Hepatocyte (in vitro differentiated cells): ENCODE measurements around the gene OMA1. TPM values are rescaled to one million over a fixed set of nuclear protein-coding genes. Genes with fewer than 3 reads are reported as not detected.

Experiments used
- DNase-seq: peaks from one replicate; pipeline ENCODE4 v3.0.0-alpha.2; 2016; ENCODE audit warnings: low spot score
- H2AFZ ChIP-seq: fragments of 200-600 bp; sonication (generic); 2 replicates; pipeline ENCODE4 v1.6.0; 2016; ENCODE audit warnings: antibody characterized with exemption, mild to moderate bottlenecking
- H3K27ac ChIP-seq: fragments of 200-600 bp; sonication (generic); 2 replicates; pipeline ENCODE4 v1.5.1; 2016; ENCODE audit warnings: mild to moderate bottlenecking
- H3K27me3 ChIP-seq: fragments of 200-600 bp; sonication (generic); 2 replicates; pipeline ENCODE4 v1.6.1; 2016
- H3K36me3 ChIP-seq: fragments of 200-600 bp; sonication (generic); replicated peaks from 2 replicates; pipeline ENCODE4 v1.5.1; 2016; ENCODE audit warnings: low read depth; ENCODE audit not compliant: insufficient read depth
- H3K4me1 ChIP-seq: fragments of 200-600 bp; sonication (generic); 2 replicates; pipeline ENCODE4 v1.5.1; 2016; ENCODE audit warnings: mild to moderate bottlenecking, moderate library complexity; ENCODE audit not compliant: insufficient read depth
- H3K4me2 ChIP-seq: fragments of 200-600 bp; sonication (generic); 2 replicates; pipeline ENCODE4 v1.6.0; 2016
- H3K4me3 ChIP-seq: fragments of 200-600 bp; sonication (generic); 2 replicates; pipeline ENCODE4 v1.5.1; 2016; ENCODE audit warnings: mild to moderate bottlenecking
- H3K79me2 ChIP-seq: fragments of 200-600 bp; sonication (generic); 2 replicates; pipeline ENCODE4 v1.6.0; 2017; ENCODE audit warnings: mild to moderate bottlenecking
- H3K9me2 ChIP-seq: fragments of 200-600 bp; sonication (generic); replicated peaks from 2 replicates; pipeline ENCODE4 v1.6.0; 2017; ENCODE audit warnings: mild to moderate bottlenecking; ENCODE audit not compliant: insufficient read depth
- H3K9me3 ChIP-seq: fragments of 200-600 bp; sonication (generic); 2 replicates; pipeline ENCODE4 v1.5.1; 2016; ENCODE audit warnings: low read depth, mild to moderate bottlenecking
- H4K20me1 ChIP-seq: fragments of 200-600 bp; sonication (generic); 2 replicates; pipeline ENCODE4 v1.6.0; 2016; ENCODE audit warnings: mild to moderate bottlenecking; ENCODE audit not compliant: insufficient read depth, poor library complexity, severe bottlenecking
- CTCF ChIP-seq: fragments of 200-600 bp; sonication (generic); IDR thresholded peaks from 2 replicates; pipeline ENCODE4 v1.5.1; 2016; ENCODE audit warnings: antibody characterized with exemption, mild to moderate bottlenecking; ENCODE audit not compliant: poor library complexity
- EZH2 ChIP-seq: fragments of 200-600 bp; sonication (generic); IDR thresholded peaks from 2 replicates; pipeline ENCODE4 v1.6.1; 2016; ENCODE audit warnings: antibody characterized with exemption, mild to moderate bottlenecking, borderline replicate concordance
- EZH2phosphoT487 ChIP-seq: fragments of 200-600 bp; sonication (generic); IDR thresholded peaks from one replicate; pipeline ENCODE4 v1.6.1; 2018; ENCODE audit warnings: antibody characterized with exemption, mild to moderate bottlenecking, low read depth, moderate library complexity; ENCODE audit not compliant: unreplicated experiment, severe bottlenecking
- WGBS: methylation state at CpG from one replicate; pipeline ENCODE4 v1.1.6; 2016; ENCODE audit warnings: low lambda C conversion rate; ENCODE audit errors: missing lambda C conversion rate; 5-methylcytosine and 5-hydroxymethylcytosine counted together
- polyA plus RNA-seq: library from polyadenylated mRNA; unstranded; fragments of >200 nt; fragmentation: Nextera tagmentation; extraction: Ambion mirVana; gene quantifications from 2 replicates; pipeline ENCODE4 v1.2.1, GENCODE V29; 2016
- total RNA-seq: library from RNA; depleted of rRNA; stranded (reverse); fragments of >200 nt; gene quantifications from 2 replicates; pipeline ENCODE4 v1.2.3, GENCODE V29; 2014

OMA1 gene
- total and polyA plus RNA-seq, 2 experiments from 2014 or later: 19.7 to 36.0 TPM

GRCh38 chr1:58476179-58476578 lies 70.3 kb downstream of the OMA1 start:
- TF ChIP-seq CTCF (no peak), EZH2phosphoT487 (no peak), EZH2 (no peak)
- Histone ChIP-seq H3K27ac (no peak overlapping the region), H3K36me3 (no peaks in the 10 kb centered on the region), H3K4me2 (no peak overlapping the region), H3K4me3 (no peak overlapping the region), H3K9me2 (no peaks in the 10 kb centered on the region), H3K27me3 (no peaks in the 10 kb centered on the region), H3K79me2 (no peaks in the 10 kb centered on the region), H3K9me3 (no peaks in the 10 kb centered on the region), H3K4me1 (no peaks in the 10 kb centered on the region), H4K20me1 (no peaks in the 10 kb centered on the region), H2AFZ (no peak overlapping the region)
- 84% methylated on average over 3 of the region's 3 CpGs for WGBS
- DNase-seq: no peak

GRCh38 chr1:58469476-58469875 lies 77.0 kb downstream of the OMA1 start:
- Histone ChIP-seq H3K9me2 (no peaks in the 10 kb centered on the region), H4K20me1 (no peaks in the 10 kb centered on the region), H3K27ac (no peak overlapping the region), H3K27me3 (no peaks in the 10 kb centered on the region), H2AFZ (no peak overlapping the region), H3K4me2 (no peak overlapping the region), H3K4me1 (no peaks in the 10 kb centered on the region), H3K9me3 (no peaks in the 10 kb centered on the region), H3K4me3 (no peak overlapping the region), H3K79me2 (no peaks in the 10 kb centered on the region), H3K36me3 (no peaks in the 10 kb centered on the region)
- no peak for DNase-seq
- 69% methylated on average over 3 of the region's 3 CpGs for WGBS
- TF ChIP-seq EZH2 (no peak), CTCF (no peak), EZH2phosphoT487 (no peak)

GRCh38 chr1:58469016-58469415 lies 77.5 kb downstream of the OMA1 start:
- no peaks in the 10 kb centered on the region for H3K79me2 ChIP-seq
- H3K4me3 ChIP-seq: no peak overlapping the region
- H3K9me3 ChIP-seq: no peaks in the 10 kb centered on the region
- no peaks in the 10 kb centered on the region for H3K27me3 ChIP-seq
- no peak for TF ChIP-seq CTCF
- TF ChIP-seq EZH2phosphoT487: no peak
- TF ChIP-seq EZH2: no peak
- no peaks in the 10 kb centered on the region for H3K9me2 ChIP-seq
- no peaks in the 10 kb centered on the region for H3K36me3 ChIP-seq
- H3K4me1 ChIP-seq: no peaks in the 10 kb centered on the region
- H4K20me1 ChIP-seq: no peaks in the 10 kb centered on the region
- no peak overlapping the region for H3K4me2 ChIP-seq
- no peak overlapping the region for H2AFZ ChIP-seq
- no peak overlapping the region for H3K27ac ChIP-seq
- DNase-seq: no peak

GRCh38 chr1:58468612-58469011 lies 77.9 kb downstream of the OMA1 start:
- H3K27ac ChIP-seq: no peak overlapping the region
- H3K36me3 ChIP-seq: no peaks in the 10 kb centered on the region
- DNase-seq: no peak
- H3K27me3 ChIP-seq: no peaks in the 10 kb centered on the region
- 75% methylated on average over 5 of the region's 5 CpGs for WGBS
- no peaks in the 10 kb centered on the region for H3K79me2 ChIP-seq
- TF ChIP-seq CTCF (no peak), EZH2 (no peak), EZH2phosphoT487 (no peak)
- H3K4me1 ChIP-seq: no peaks in the 10 kb centered on the region
- H2AFZ ChIP-seq: no peak overlapping the region
- no peak overlapping the region for H3K4me3 ChIP-seq
- no peak overlapping the region for H3K4me2 ChIP-seq
- H3K9me3 ChIP-seq: no peaks in the 10 kb centered on the region
- H4K20me1 ChIP-seq: no peaks in the 10 kb centered on the region
- no peaks in the 10 kb centered on the region for H3K9me2 ChIP-seq
